Psoas muscle (tissue), 8 donors: ENCODE measurements around the gene EXD3. TPM values are rescaled to one million over a fixed set of nuclear protein-coding genes. Genes with fewer than 3 reads are reported as not detected.

Experiments
- ATAC-seq, 4 donors: fragments of 200-7000 bp; cut with Tn5 transposase; one replicate each; pipeline ENCODE4 v1.9.1; 2020; ENCODE audit warnings: moderate library complexity in 3 of 4, mild to moderate bottlenecking in 2 of 4
- DNase-seq, 2 donors: peaks; one replicate each; pipeline ENCODE4 v3.0.0-alpha.2; 2020
- H3K27ac ChIP-seq: fragments of 200-600 bp; one replicate; pipeline ENCODE4 v1.8.0; 2022
- H3K27me3 ChIP-seq, 3 donors: fragments of 200-600 bp in 1 of 3; one replicate each; pipeline versions ENCODE4 v1.6.1 to v1.8.0; 2013 to 2022; ENCODE audit warnings: low read length in 2 of 3, mild to moderate bottlenecking in 2 of 3, moderate library complexity in 1 of 3; ENCODE audit not compliant: insufficient read depth in 3 of 3
- H3K36me3 ChIP-seq, 2 donors: fragments of 200-600 bp in 1 of 2; one replicate each; pipeline versions ENCODE4 v1.6.1 to v1.8.0; 2013 to 2022; ENCODE audit warnings: low read depth in 1 of 2, mild to moderate bottlenecking in 1 of 2, moderate library complexity in 1 of 2; ENCODE audit not compliant: insufficient read depth in 1 of 2
- H3K4me1 ChIP-seq: fragments of 200-600 bp; one replicate; pipeline ENCODE4 v1.8.0; 2022
- H3K4me3 ChIP-seq: fragments of 200-600 bp; one replicate; pipeline ENCODE4 v1.8.0; 2022; ENCODE audit warnings: mild to moderate bottlenecking
- H3K9me3 ChIP-seq: fragments of 200-600 bp; one replicate; pipeline ENCODE4 v1.8.0; 2022
- WGBS, 3 donors: extraction: QIAGEN DNeasy Blood & Tissue Kit; methylation state at CpG; one replicate each; pipeline versions ENCODE4 v1.1.6 to v1.1.7; 2013; 5-methylcytosine and 5-hydroxymethylcytosine counted together
- intact Hi-C, 2 donors: fragments of 100-400 bp; cut with DNase I; formaldehyde crosslinking; loops; one replicate each; pipeline versions ENCODE4 v1.11.0 to v1.14.2; 2022
- polyA plus RNA-seq, 3 donors: library from polyadenylated mRNA; stranded (reverse); fragments of 200-250 nt; gene quantifications; one replicate each; pipeline ENCODE4 v1.2.3, GENCODE V29; 2013
- total RNA-seq, 4 donors: library from RNA; stranded (reverse); fragmentation: NEBNext Ultra II Directional in 2 of 4; extraction: Animal tissue kit (Norgen Biotek cat#: 25700) in 2 of 4; gene quantifications; one replicate each; pipeline versions ENCODE4 v1.2.1 to v1.2.4, GENCODE V29; 2021 to 2023
- TF ChIP-seq, protein P1 (sequence below): fragments of 200-600 bp; IDR thresholded peaks from one replicate; pipeline ENCODE4 v1.8.0; 2022; ENCODE audit warnings: antibody characterized with exemption
- donor health status: healthy with polysubstance abuse.
- donor health status: DM: no; HTN: no; CAD: no; lungs with moderate emphysema.
- donor health status: Bipolar disorder and iron deficiency.
- donor health status: healthy.
- donor health status: DM: yes; HTN: yes; CAD: no.
- donor health status: DM: no; HTN: no; CAD: no.
- donor health status: DM: no; HTN: no; CAD: no.
- donor health status: DM: yes; HTN: yes; CAD: no.

Gene EXD3
- total and polyA plus RNA-seq, 7 donors, result 5.7 to 11.2 (median 9.4) TPM

GRCh38 chr9:137315581-137316011, 107.4 kb downstream of the EXD3 start:
- DNase-seq (peak in 1 of 2 donors; percentile 42), ATAC-seq (no peak)
- no peaks in the 10 kb centered on the region for H3K36me3 ChIP-seq
- intact Hi-C loops, result no loop called here
- H3K4me3 ChIP-seq, result peak overlapping the region; percentile 51
- H3K4me1 ChIP-seq, result peaks cover 9% of the 10 kb centered on the region
- peaks cover 0 to 31% (median 13%) of the 10 kb centered on the region in 3 donors for H3K27me3 ChIP-seq
- H3K27ac ChIP-seq, result peak overlapping the region; percentile 30
- H3K9me3 ChIP-seq, result no peaks in the 10 kb centered on the region
- TF ChIP-seq, protein P1, sequence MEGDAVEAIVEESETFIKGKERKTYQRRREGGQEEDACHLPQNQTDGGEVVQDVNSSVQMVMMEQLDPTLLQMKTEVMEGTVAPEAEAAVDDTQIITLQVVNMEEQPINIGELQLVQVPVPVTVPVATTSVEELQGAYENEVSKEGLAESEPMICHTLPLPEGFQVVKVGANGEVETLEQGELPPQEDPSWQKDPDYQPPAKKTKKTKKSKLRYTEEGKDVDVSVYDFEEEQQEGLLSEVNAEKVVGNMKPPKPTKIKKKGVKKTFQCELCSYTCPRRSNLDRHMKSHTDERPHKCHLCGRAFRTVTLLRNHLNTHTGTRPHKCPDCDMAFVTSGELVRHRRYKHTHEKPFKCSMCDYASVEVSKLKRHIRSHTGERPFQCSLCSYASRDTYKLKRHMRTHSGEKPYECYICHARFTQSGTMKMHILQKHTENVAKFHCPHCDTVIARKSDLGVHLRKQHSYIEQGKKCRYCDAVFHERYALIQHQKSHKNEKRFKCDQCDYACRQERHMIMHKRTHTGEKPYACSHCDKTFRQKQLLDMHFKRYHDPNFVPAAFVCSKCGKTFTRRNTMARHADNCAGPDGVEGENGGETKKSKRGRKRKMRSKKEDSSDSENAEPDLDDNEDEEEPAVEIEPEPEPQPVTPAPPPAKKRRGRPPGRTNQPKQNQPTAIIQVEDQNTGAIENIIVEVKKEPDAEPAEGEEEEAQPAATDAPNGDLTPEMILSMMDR, result no peak
- 27 to 45% (median 31%) methylated on average over 11 to 18 of the region's 18 CpGs for WGBS, 3 donors

DNA sequence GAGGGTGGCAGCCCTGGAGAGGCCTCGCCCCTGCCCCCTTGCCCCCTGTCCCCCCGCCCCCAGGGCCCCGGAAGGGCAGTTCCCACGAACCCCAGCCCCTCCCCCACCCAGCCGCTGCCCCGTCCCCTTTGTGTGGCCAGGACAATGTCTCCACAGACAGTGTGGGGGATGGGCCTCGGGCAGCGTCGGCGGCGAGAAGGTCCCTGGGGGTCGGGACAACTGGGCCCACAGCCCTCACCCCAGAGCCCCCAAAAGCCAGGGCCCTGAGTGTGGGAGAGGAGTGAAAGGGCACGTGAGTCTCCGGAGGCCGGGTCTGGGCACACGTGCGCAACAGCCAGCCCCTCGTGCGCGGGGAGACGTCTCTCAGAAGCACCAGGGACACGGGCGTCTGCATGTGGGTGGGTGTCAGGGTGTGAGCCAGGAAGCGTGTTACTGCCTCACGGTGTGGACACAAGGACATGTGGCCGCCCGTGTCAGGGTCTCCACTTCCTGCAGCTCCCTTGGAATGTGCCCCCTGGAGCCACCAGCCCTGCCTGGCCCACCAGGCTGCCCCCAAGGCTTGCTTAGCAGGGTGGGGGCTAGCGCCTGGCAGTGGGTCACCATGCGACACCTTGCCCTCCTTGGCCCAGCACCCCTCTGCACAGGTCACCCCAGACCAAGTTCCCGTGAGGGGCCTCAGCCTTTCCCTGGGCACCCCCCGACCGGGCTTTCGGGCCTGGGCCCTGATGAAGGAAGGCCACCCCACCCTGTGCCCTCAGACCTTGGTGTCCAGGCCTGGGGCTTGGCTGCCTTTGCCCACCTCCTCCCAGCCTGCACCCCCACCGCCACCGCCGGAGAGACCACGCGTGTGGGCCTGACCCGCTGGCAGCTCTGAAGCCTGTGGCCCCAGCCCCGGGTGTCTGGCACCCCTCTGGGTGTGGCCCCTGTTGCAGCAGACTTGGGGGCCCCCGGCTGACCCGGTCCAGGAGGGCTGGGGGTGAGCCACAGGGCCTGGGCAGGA, 108.1 kb downstream of the EXD3 start:
- H3K27ac ChIP-seq, result peak overlapping the region; percentile 30
- H3K27me3 ChIP-seq, result peaks cover 0 to 31% (median 15%) of the 10 kb centered on the region in 3 donors
- WGBS, 3 donors, result 67 to 71% (median 68%) methylated on average over 37 to 42 of the region's 42 CpGs
- intact Hi-C loops, result no loop called here
- DNase-seq (peak in 1 of 2 donors; percentile 53), ATAC-seq (no peak)
- no peaks in the 10 kb centered on the region for H3K36me3 ChIP-seq
- peaks cover 9% of the 10 kb centered on the region for H3K4me1 ChIP-seq
- no peak overlapping the region for H3K4me3 ChIP-seq
- TF ChIP-seq, protein P1, result no peak
- H3K9me3 ChIP-seq, result no peaks in the 10 kb centered on the region

DNA sequence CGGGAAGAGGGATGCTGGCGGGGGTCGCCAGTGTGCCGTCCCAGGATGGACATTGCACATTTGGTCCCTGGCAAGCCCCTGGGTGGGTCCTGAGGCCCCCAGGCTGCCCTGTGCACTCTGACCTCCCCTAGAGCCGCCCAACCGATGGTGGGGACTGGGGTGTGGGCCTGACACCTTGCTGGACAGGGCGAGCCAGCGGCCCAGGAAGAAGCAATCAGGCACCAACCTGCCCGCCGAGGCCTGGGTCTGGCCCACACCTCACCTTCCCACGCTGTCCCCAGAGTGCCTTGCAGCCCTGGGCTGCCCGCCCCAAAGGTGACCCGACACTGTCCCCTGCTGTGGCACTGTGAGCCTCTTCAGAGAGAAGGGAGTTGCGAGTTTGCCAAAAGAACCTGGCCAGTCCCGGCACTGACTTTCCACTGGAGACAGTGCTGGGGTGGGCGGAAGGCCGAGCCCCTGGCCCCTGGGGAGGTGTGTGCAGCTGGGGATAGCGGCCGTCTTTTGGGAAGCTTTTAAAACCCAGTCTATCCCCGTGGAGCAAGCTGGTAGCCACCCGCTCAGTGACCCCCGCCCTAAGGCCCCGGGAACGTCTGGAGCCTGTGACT, 108.9 kb downstream of the EXD3 start:
- WGBS, 3 donors, result 71 to 85% (median 84%) methylated on average over 20 to 24 of the region's 24 CpGs
- DNase-seq (peak in 1 of 2 donors; percentile 47), ATAC-seq (no peak)
- TF ChIP-seq, protein P1, result no peak
- H3K36me3 ChIP-seq, result no peaks in the 10 kb centered on the region
- H3K27me3 ChIP-seq, result peaks cover 0 to 31% (median 15%) of the 10 kb centered on the region in 3 donors
- H3K9me3 ChIP-seq, result no peaks in the 10 kb centered on the region
- H3K27ac ChIP-seq, result no peak overlapping the region
- H3K4me3 ChIP-seq, result no peak overlapping the region
- intact Hi-C loops, result no loop called here
- H3K4me1 ChIP-seq, result peaks cover 5% of the 10 kb centered on the region

DNA sequence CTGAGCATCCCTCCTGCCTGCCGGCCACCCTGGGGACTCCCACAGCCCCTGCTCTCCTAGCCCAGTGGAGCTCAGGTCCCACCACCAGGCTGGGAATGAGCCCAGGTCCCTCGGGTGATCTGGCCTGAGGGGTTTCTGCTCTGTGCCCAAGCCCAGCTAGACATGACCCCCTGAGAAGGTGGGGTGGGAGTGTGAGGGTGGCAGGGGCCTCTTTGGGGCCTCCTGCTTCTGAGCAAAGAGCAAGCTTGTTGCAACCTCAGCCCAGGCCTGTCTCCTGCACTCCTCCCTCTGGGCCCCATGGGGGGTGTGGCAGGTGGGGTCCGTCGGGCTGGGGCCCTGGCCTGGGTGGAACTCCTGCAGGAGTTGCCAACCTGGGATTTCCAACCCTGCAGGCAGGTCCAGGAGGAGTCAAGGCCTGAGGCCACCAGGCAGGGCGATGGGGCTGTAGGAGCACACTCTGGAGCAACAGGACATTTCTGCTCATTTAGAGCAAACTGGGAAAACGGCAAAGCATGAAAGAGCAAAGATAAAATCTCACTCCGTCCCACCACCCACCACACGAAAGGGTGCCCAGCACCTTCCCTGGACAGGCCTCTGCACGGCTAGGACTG, 109.5 kb downstream of the EXD3 start:
- H3K27ac ChIP-seq, result no peak overlapping the region
- no peaks in the 10 kb centered on the region for H3K36me3 ChIP-seq
- 75 to 83% (median 82%) methylated on average over 8 to 9 of the region's 9 CpGs for WGBS, 3 donors
- no peak overlapping the region for H3K4me3 ChIP-seq
- no peaks in the 10 kb centered on the region for H3K9me3 ChIP-seq
- intact Hi-C loops, result no loop called here
- TF ChIP-seq, protein P1, result no peak
- peaks cover 0 to 31% (median 15%) of the 10 kb centered on the region in 3 donors for H3K27me3 ChIP-seq
- peak in 1 of 2 donors; percentile 44 for DNase-seq
- H3K4me1 ChIP-seq, result no peaks in the 10 kb centered on the region
- ATAC-seq, result no peak
